Measurements from ENCODE around the gene FCER2. TPM values are rescaled to one million over a fixed set of nuclear protein-coding genes. Genes with fewer than 3 reads are reported as not detected.

FCER2 gene
- total RNA-seq, 1 donor from 2014 or later, result 0.58 TPM

- Histone ChIP-seq H3K4me3 (no peak overlapping the region), H3K27ac (no peak overlapping the region), H3K36me3 (peaks cover 10% of the 10 kb centered on the region), H3K4me1 (peaks cover 7% of the 10 kb centered on the region), H3K9me3 (no peaks in the 10 kb centered on the region), H3K27me3 (peaks cover 5% of the 10 kb centered on the region)
- DNase-seq (no peak), ATAC-seq (no peak)
- no peak for TF ChIP-seq CTCF (IDR thresholded peaks at IDR 0.05)
- intact Hi-C loops (cut with DNase I), result no loop called here
Observed at GRCh38 chr19:7642295-7643030, 59.5 kb downstream of the FCER2 start.

GRCh38 chr19:7641290-7642276 lies 60.3 kb downstream of the FCER2 start:
- Histone ChIP-seq H3K27ac (no peak overlapping the region), H3K4me1 (peaks cover 7% of the 10 kb centered on the region), H3K9me3 (no peaks in the 10 kb centered on the region), H3K27me3 (peaks cover 5% of the 10 kb centered on the region), H3K4me3 (no peak overlapping the region), H3K36me3 (peaks cover 10% of the 10 kb centered on the region)
- no peak for ATAC-seq
- DNase-seq, result no peak
- no peak for TF ChIP-seq CTCF (IDR thresholded peaks at IDR 0.05)
- intact Hi-C loops (cut with DNase I), result no loop called here

GRCh38 chr19:7640803-7641202 lies 61.1 kb downstream of the FCER2 start:
- H3K4me3 ChIP-seq, result no peak overlapping the region
- no peaks in the 10 kb centered on the region for H3K9me3 ChIP-seq
- DNase-seq, result no peak
- H3K27me3 ChIP-seq, result peaks cover 5% of the 10 kb centered on the region
- H3K36me3 ChIP-seq, result peaks cover 10% of the 10 kb centered on the region
- H3K4me1 ChIP-seq, result peaks cover 7% of the 10 kb centered on the region
- ATAC-seq, result no peak
- intact Hi-C loops (cut with DNase I), result no loop called here
- H3K27ac ChIP-seq, result no peak overlapping the region
- TF ChIP-seq CTCF (IDR thresholded peaks at IDR 0.05), result no peak

GRCh38 chr19:7639863-7640348 lies 62.0 kb downstream of the FCER2 start:
- H3K4me3 ChIP-seq, result no peak overlapping the region
- peaks cover 6% of the 10 kb centered on the region for H3K36me3 ChIP-seq
- TF ChIP-seq CTCF (IDR thresholded peaks at IDR 0.05), result no peak
- peaks cover 5% of the 10 kb centered on the region for H3K27me3 ChIP-seq
- no peak overlapping the region for H3K27ac ChIP-seq
- intact Hi-C loops (cut with DNase I), result no loop called here
- ATAC-seq, result no peak
- peaks cover 7% of the 10 kb centered on the region for H3K4me1 ChIP-seq
- no peak for DNase-seq
- H3K9me3 ChIP-seq, result no peaks in the 10 kb centered on the region

- Histone ChIP-seq H3K4me1 (peaks cover 7% of the 10 kb centered on the region), H3K27ac (no peak overlapping the region), H3K36me3 (no peaks in the 10 kb centered on the region), H3K4me3 (no peak overlapping the region), H3K27me3 (peaks cover 5% of the 10 kb centered on the region), H3K9me3 (no peaks in the 10 kb centered on the region)
- ATAC-seq (no peak), DNase-seq (no peak)
- intact Hi-C loops (cut with DNase I), result no loop called here
- no peak for TF ChIP-seq CTCF (IDR thresholded peaks at IDR 0.05)
Observed at GRCh38 chr19:7638802-7639465, 63.0 kb downstream of the FCER2 start.
